ENCODE measurements around the gene BBS4. TPM values are rescaled to one million over a fixed set of nuclear protein-coding genes. Genes with fewer than 3 reads are reported as not detected.
"Not testable (repeated sequence)": the region's sequence is repeated elsewhere in the genome, so short reads cannot be mapped to it uniquely, and the experiment has no call there.

Gene BBS4
- total and polyA plus RNA-seq, 2 donors from 2014 or later, result 17.2 to 29.3 TPM

- Histone ChIP-seq H3K9ac (ENCODE audit: low read length in 3 of 3) (no peak overlapping the region), H3K4me3 (ENCODE audit: low read length in 3 of 3) (no peak overlapping the region), H3K27ac (ENCODE audit: low read depth in 2 of 2, low read length in 2 of 2) (no peak overlapping the region), H3K27me3 (ENCODE audit: control insufficient read depth, insufficient read depth, low read length) (no peaks in the 10 kb centered on the region), H3K4me1 (ENCODE audit: control insufficient read depth in 2 of 3, insufficient read depth in 2 of 3, low read depth in 1 of 3, low read length in 3 of 3) (no peaks in the 10 kb centered on the region), H3K36me3 (ENCODE audit: control insufficient read depth in 2 of 3, insufficient read depth in 3 of 3, low read length in 3 of 3) (no peaks in the 10 kb centered on the region), H3K9me3 (ENCODE audit: control insufficient read depth in 2 of 3, insufficient read depth in 1 of 3, low read length in 3 of 3) (no peaks in the 10 kb centered on the region)
- DNase-seq (no peak), FAIRE-seq (no peak)
- TF ChIP-seq CTCF (IDR thresholded peaks at IDR 0.05; ENCODE audit: borderline replicate concordance, extremely low read depth, insufficient read depth), result no peak
- intact Hi-C loops (cut with DNase I), result no loop called here
Observed at GRCh38 chr15:72690938-72691337, 4.9 kb downstream of the BBS4 start.

GRCh38 chr15:72698938-72699337 lies 12.9 kb downstream of the BBS4 start:
- no peak for FAIRE-seq
- no peaks in the 10 kb centered on the region for H3K36me3 ChIP-seq (ENCODE audit: control insufficient read depth in 2 of 3, insufficient read depth in 3 of 3, low read length in 3 of 3)
- no peak for TF ChIP-seq CTCF (IDR thresholded peaks at IDR 0.05; ENCODE audit: borderline replicate concordance, extremely low read depth, insufficient read depth)
- intact Hi-C loops (cut with DNase I), result no loop called here
- H3K27ac ChIP-seq (ENCODE audit: low read depth in 2 of 2, low read length in 2 of 2), result no peak overlapping the region
- H3K9me3 ChIP-seq (ENCODE audit: control insufficient read depth in 2 of 3, insufficient read depth in 1 of 3, low read length in 3 of 3), result no peaks in the 10 kb centered on the region
- no peak overlapping the region for H3K4me3 ChIP-seq (ENCODE audit: low read length in 3 of 3)
- no peaks in the 10 kb centered on the region for H3K27me3 ChIP-seq (ENCODE audit: control insufficient read depth, insufficient read depth, low read length)
- no peak overlapping the region for H3K9ac ChIP-seq (ENCODE audit: low read length in 3 of 3)
- DNase-seq, result no peak
- H3K4me1 ChIP-seq (ENCODE audit: control insufficient read depth in 2 of 3, insufficient read depth in 2 of 3, low read depth in 1 of 3, low read length in 3 of 3), result no peaks in the 10 kb centered on the region

GRCh38 chr15:72700076-72700475 lies 14.1 kb downstream of the BBS4 start:
- no peak for FAIRE-seq
- Histone ChIP-seq H3K4me3 (ENCODE audit: low read length in 3 of 3) (no peak overlapping the region), H3K9me3 (ENCODE audit: control insufficient read depth in 2 of 3, insufficient read depth in 1 of 3, low read length in 3 of 3) (no peaks in the 10 kb centered on the region), H3K4me1 (ENCODE audit: control insufficient read depth in 2 of 3, insufficient read depth in 2 of 3, low read depth in 1 of 3, low read length in 3 of 3) (no peaks in the 10 kb centered on the region), H3K36me3 (ENCODE audit: control insufficient read depth in 2 of 3, insufficient read depth in 3 of 3, low read length in 3 of 3) (no peaks in the 10 kb centered on the region), H3K9ac (ENCODE audit: low read length in 3 of 3) (no peak overlapping the region), H3K27ac (ENCODE audit: low read depth in 2 of 2, low read length in 2 of 2) (no peak overlapping the region), H3K27me3 (ENCODE audit: control insufficient read depth, insufficient read depth, low read length) (no peaks in the 10 kb centered on the region)
- intact Hi-C loops (cut with DNase I), result no loop called here
- DNase-seq, result no peak
- TF ChIP-seq CTCF (IDR thresholded peaks at IDR 0.05; ENCODE audit: borderline replicate concordance, extremely low read depth, insufficient read depth), result no peak

- Histone ChIP-seq H3K27ac (ENCODE audit: low read depth in 2 of 2, low read length in 2 of 2) (no peak overlapping the region), H3K4me3 (ENCODE audit: low read length in 3 of 3) (no peak overlapping the region), H3K4me1 (ENCODE audit: control insufficient read depth in 2 of 3, insufficient read depth in 2 of 3, low read depth in 1 of 3, low read length in 3 of 3) (no peaks in the 10 kb centered on the region), H3K9ac (ENCODE audit: low read length in 3 of 3) (no peak overlapping the region), H3K9me3 (ENCODE audit: control insufficient read depth in 2 of 3, insufficient read depth in 1 of 3, low read length in 3 of 3) (no peaks in the 10 kb centered on the region), H3K27me3 (ENCODE audit: control insufficient read depth, insufficient read depth, low read length) (no peaks in the 10 kb centered on the region), H3K36me3 (ENCODE audit: control insufficient read depth in 2 of 3, insufficient read depth in 3 of 3, low read length in 3 of 3) (peaks cover 0 to 3% (median 0%) of the 10 kb centered on the region in 3 donors)
- intact Hi-C loops (cut with DNase I), result no loop called here
- no peak for TF ChIP-seq CTCF (IDR thresholded peaks at IDR 0.05; ENCODE audit: borderline replicate concordance, extremely low read depth, insufficient read depth)
- DNase-seq (no peak), FAIRE-seq (no peak)
Observed at GRCh38 chr15:72706266-72706665, 20.3 kb downstream of the BBS4 start.

GRCh38 chr15:72708551-72709303 lies 22.7 kb downstream of the BBS4 start:
- H3K4me3 ChIP-seq (ENCODE audit: low read length in 3 of 3); intact Hi-C loops (cut with DNase I); FAIRE-seq; H3K27me3 ChIP-seq (ENCODE audit: control insufficient read depth, insufficient read depth, low read length); DNase-seq; H3K9me3 ChIP-seq (ENCODE audit: control insufficient read depth in 2 of 3, insufficient read depth in 1 of 3, low read length in 3 of 3); H3K9ac ChIP-seq (ENCODE audit: low read length in 3 of 3); H3K27ac ChIP-seq (ENCODE audit: low read depth in 2 of 2, low read length in 2 of 2); H3K4me1 ChIP-seq (ENCODE audit: control insufficient read depth in 2 of 3, insufficient read depth in 2 of 3, low read depth in 1 of 3, low read length in 3 of 3): not testable (repeated sequence)
- peaks cover 0 to 14% (median 6%) of the 10 kb centered on the region in 3 donors for H3K36me3 ChIP-seq (ENCODE audit: control insufficient read depth in 2 of 3, insufficient read depth in 3 of 3, low read length in 3 of 3)

All from kidney (tissue), 14 donors.